Loucy (cell line): ENCODE results near the gene TMTC2.

Experiments
- EZH2phosphoT487 ChIP-seq: fragments of 200-600 bp; IDR thresholded peaks from 2 replicates; pipeline ENCODE4 v1.6.1; 2018; ENCODE audit warnings: antibody characterized with exemption, mild to moderate bottlenecking, moderate library complexity, borderline replicate concordance
- TF ChIP-seq, protein P1 (sequence below): fragments of 200-600 bp; sonication (generic); conservative IDR thresholded peaks from 2 replicates; pipeline ENCODE4 v1.5.1; 2014; ENCODE audit warnings: mild to moderate bottlenecking, antibody characterized with exemption, low read length

DNA sequence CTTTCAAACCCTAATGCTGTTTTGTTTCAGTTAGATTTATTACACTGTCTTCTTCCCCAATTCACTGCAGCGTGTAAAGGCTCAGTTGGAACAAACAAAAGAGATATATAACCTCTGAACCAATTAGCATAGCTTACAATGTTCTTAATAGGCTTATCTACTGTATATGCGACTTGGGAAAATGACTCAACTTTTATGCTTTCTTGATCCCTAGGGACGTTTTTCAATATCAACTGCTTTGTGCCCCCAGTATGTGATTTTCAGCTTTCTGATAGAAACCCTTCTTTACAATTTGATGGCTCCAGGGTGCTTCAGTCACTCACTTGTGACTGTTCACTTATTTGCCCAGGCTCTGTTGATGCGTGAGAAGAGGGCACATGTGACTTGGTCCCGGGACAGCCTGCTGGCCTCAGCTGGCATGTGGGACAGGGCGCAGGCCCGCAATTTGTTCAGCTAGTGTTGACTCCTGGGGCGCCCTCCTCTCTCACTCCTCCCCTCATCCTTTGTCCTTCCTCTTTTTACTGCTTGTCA is 107.1 kb downstream of the TMTC2 start:
- TF ChIP-seq, protein P1, sequence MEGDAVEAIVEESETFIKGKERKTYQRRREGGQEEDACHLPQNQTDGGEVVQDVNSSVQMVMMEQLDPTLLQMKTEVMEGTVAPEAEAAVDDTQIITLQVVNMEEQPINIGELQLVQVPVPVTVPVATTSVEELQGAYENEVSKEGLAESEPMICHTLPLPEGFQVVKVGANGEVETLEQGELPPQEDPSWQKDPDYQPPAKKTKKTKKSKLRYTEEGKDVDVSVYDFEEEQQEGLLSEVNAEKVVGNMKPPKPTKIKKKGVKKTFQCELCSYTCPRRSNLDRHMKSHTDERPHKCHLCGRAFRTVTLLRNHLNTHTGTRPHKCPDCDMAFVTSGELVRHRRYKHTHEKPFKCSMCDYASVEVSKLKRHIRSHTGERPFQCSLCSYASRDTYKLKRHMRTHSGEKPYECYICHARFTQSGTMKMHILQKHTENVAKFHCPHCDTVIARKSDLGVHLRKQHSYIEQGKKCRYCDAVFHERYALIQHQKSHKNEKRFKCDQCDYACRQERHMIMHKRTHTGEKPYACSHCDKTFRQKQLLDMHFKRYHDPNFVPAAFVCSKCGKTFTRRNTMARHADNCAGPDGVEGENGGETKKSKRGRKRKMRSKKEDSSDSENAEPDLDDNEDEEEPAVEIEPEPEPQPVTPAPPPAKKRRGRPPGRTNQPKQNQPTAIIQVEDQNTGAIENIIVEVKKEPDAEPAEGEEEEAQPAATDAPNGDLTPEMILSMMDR: no peak
- no peak for TF ChIP-seq EZH2phosphoT487
